T-helper 2 cell treated with Interferon-gamma antibody and Interleukin-4, amounts not matched to agents 5 μg/mL and 100 μg/mL, for 36 hours (primary cell): ENCODE measurements around the gene ELAVL1.
"Not testable (repeated sequence)": the region's sequence is repeated elsewhere in the genome, so short reads cannot be mapped to it uniquely, and the experiment has no call there.

Source experiments
- DNase-seq: peaks from one replicate; pipeline ENCODE4 v3.0.0; 2021; ENCODE audit warnings: low spot score
- H3K27ac Mint-ChIP-seq: one replicate; pipeline ENCODE4 v1.8.0; 2021; ENCODE audit warnings: mild to moderate bottlenecking, mixed read lengths
- H3K27me3 Mint-ChIP-seq: one replicate; pipeline ENCODE4 v1.8.0; 2021; ENCODE audit warnings: low read depth, mixed read lengths
- H3K36me3 Mint-ChIP-seq: one replicate; pipeline ENCODE4 v1.8.0; 2021; ENCODE audit warnings: low read depth, mixed read lengths
- H3K4me1 Mint-ChIP-seq: one replicate; pipeline ENCODE4 v1.8.0; 2021; ENCODE audit warnings: low read depth, mixed read lengths
- H3K4me3 Mint-ChIP-seq: one replicate; pipeline ENCODE4 v1.8.0; 2022; ENCODE audit warnings: mild to moderate bottlenecking, moderate library complexity, mixed read lengths
- H3K9me3 Mint-ChIP-seq: one replicate; pipeline ENCODE4 v1.8.0; 2021; ENCODE audit warnings: mixed read lengths

Gene ELAVL1

DNA sequence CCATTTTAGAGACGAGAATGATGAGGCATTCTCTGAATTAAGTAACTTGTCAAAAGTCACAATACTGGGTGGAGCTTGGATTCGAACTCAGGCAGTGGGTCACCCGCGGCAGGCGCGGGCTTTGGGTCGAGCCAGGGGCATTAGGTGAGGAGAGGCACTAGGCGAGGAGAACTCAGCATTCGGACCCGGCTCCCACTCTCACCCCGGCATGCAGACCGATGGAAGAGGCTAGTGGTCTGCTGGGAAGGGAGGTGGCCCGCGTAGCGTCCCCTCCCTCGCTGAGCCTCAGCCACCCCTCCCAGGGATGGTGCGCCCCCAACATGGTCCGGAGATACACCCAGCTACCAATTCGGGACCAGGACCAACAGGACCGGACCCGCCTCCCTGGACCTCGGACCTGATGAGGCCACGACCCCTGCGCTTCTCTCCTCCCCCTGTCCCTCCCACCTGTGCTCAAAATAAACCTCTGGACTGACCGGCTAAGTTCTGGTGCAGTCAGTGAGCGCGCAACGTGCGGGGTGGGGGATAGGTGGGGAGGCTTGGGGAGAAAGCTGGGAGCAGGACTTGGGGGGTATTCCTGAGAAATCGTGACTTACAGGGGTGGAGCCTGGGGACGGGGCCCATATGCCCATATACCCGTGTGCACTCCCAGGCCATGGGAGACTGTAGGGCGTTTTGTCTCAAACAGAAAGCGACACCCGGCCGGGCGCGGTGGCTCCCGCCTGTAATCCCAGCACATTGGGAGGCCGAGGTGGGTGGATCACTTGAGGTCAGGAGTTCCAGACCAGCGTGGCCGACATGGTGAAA, 86.6 kb downstream of the ELAVL1 start:
- H3K9me3 Mint-ChIP-seq = no peaks in the 10 kb centered on the region
- no peak for DNase-seq
- peaks cover 28% of the 10 kb centered on the region for H3K27me3 Mint-ChIP-seq
- peak overlapping the region; percentile 86 for H3K4me3 Mint-ChIP-seq
- H3K27ac Mint-ChIP-seq = no peak overlapping the region
- H3K36me3 Mint-ChIP-seq = peaks cover 9% of the 10 kb centered on the region
- peaks cover 20% of the 10 kb centered on the region for H3K4me1 Mint-ChIP-seq

DNA sequence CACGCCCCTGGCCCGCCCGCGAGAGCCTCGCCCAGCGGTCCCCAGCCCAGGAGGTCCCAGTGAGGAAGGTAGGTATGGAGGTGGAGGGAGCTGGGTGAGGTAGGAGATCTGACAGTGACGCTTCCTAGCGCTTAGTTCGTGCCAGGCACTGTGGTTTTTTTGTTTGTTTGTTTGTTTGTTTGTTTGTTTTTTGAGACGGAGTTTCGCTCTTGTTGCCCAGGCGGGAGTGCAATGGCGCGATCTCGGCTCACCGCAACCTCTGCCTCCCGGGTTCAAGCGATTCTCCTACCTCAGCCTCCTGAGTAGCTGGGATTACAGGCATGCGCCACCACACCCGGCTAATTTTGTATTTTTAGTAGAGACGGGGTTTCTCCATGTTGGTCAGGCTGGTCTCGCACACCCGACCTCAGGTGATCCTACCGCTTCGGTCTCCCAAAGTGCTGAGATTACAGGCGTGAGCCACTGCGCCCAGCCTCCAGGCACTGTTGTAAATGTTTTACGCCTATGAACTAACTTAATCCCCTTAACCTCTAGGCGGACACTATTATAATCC, 87.3 kb downstream of the ELAVL1 start:
- not testable (repeated sequence) for H3K9me3 Mint-ChIP-seq, H3K36me3 Mint-ChIP-seq, DNase-seq
- H3K4me1 Mint-ChIP-seq = peaks cover 18% of the 10 kb centered on the region
- H3K27ac Mint-ChIP-seq = peak overlapping the region; percentile 52
- peaks cover 28% of the 10 kb centered on the region for H3K27me3 Mint-ChIP-seq
- peak overlapping the region; percentile 65 for H3K4me3 Mint-ChIP-seq

DNA sequence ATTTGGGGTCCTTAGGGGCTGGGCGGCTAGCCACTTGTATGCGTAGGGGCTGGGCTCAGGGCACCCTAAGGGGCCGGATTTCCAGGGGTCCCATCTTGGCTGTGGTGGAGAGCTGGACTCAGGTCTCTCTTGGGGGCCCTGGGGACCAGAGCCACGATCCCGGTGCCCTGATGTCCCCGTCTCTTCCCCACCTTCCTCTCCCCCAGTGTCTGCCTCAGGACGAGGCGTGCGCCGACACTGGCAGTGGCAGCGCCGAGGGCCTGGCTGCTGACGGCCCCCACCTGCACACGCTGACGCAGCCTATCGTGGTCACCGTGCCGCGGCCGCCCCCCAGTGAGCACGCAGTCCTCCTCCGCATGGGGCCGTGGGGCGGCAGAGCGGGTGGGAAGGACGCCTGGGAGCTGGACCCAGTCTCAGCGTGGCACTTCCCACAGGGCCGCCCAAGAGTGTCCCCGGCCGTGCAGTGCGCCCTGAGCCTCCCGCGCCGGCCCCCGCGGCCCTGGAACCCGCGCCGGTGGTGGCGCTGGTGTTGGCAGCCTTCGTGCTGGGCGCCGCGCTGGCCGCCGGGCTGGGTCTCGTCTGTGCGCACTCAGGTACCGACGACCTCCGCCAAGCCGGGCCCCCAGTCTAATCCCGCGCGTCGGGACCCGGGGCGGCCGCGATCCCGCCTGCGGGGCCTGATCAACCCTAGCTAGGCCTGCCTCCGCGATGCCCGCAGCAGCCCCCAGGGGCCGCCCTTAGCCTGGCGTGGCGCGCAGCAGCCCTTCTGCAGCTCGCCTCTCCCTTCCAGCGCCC, 88.0 kb downstream of the ELAVL1 start:
- peak; percentile 57 for DNase-seq
- Mint-ChIP-seq H3K4me1 (peaks cover 16% of the 10 kb centered on the region), H3K9me3 (no peaks in the 10 kb centered on the region), H3K27me3 (peaks cover 28% of the 10 kb centered on the region), H3K36me3 (peaks cover 12% of the 10 kb centered on the region), H3K4me3 (peak overlapping the region; percentile 76), H3K27ac (peak overlapping the region; percentile 52)

DNA sequence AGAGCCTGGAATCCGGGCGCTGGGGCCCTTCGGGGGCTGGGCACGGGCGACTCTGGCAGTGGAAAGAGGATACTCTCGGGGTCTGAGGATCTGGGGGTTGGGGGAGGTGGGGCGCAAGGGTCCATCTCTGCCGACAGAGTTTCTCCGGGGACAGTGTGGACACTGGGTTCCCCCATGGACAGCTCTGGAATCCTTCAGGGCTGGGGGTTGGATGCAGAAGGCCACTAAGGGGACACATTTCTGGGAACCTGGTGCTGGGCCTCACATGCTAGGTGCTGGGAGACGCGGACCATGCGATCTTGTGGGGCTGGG, 88.5 kb downstream of the ELAVL1 start:
- peaks cover 14% of the 10 kb centered on the region for H3K36me3 Mint-ChIP-seq
- H3K27me3 Mint-ChIP-seq = peaks cover 28% of the 10 kb centered on the region
- no peaks in the 10 kb centered on the region for H3K9me3 Mint-ChIP-seq
- H3K27ac Mint-ChIP-seq = no peak overlapping the region
- H3K4me1 Mint-ChIP-seq = peaks cover 16% of the 10 kb centered on the region
- peak overlapping the region; percentile 76 for H3K4me3 Mint-ChIP-seq
- DNase-seq = no peak

DNA sequence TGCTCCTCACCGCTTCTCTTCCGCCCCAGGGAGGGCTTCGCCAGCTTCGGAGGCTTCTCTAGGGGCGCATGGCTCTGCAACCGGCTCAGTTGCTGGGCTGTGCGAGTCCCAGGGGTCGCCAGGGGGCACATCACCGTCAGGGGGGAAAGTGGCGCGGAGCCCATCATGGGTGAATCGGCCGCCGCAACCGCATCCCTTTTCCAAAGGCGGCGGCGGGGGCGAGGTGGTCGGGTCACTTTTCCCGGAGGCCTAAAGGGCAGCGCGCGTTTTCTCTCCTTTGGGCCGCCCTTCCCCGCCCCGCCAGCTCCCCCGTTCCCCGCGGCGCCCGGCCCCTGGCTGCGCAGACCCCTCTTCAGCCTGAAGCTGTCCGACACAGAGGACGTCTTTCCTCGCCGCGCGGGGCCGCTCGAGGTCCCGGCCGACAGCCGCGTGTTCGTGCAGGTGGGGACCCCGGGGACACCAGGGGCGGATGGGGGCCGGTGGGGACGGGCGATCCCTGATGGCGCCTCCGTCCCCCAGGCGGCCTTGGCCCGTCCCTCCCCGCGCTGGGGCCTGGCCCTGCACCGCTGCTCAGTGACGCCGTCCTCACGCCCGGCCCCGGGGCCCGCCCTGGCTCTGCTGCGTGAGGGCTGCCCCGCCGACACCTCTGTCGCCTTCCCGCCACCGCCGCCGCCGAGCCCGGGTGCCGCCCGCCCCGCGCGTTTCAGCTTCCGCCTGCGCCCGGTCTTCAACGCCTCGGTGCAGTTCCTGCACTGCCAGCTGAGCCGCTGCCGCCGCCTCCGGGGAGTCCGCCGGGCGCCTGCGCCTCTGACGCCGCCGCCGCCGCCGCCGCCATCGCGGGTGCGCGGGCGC, 89.1 kb downstream of the ELAVL1 start:
- Mint-ChIP-seq H3K36me3 (peaks cover 17% of the 10 kb centered on the region), H3K9me3 (no peaks in the 10 kb centered on the region), H3K27ac (no peak overlapping the region), H3K4me1 (peaks cover 16% of the 10 kb centered on the region), H3K4me3 (peak overlapping the region; percentile 50), H3K27me3 (peaks cover 28% of the 10 kb centered on the region)
- peak; percentile 73 for DNase-seq

DNA sequence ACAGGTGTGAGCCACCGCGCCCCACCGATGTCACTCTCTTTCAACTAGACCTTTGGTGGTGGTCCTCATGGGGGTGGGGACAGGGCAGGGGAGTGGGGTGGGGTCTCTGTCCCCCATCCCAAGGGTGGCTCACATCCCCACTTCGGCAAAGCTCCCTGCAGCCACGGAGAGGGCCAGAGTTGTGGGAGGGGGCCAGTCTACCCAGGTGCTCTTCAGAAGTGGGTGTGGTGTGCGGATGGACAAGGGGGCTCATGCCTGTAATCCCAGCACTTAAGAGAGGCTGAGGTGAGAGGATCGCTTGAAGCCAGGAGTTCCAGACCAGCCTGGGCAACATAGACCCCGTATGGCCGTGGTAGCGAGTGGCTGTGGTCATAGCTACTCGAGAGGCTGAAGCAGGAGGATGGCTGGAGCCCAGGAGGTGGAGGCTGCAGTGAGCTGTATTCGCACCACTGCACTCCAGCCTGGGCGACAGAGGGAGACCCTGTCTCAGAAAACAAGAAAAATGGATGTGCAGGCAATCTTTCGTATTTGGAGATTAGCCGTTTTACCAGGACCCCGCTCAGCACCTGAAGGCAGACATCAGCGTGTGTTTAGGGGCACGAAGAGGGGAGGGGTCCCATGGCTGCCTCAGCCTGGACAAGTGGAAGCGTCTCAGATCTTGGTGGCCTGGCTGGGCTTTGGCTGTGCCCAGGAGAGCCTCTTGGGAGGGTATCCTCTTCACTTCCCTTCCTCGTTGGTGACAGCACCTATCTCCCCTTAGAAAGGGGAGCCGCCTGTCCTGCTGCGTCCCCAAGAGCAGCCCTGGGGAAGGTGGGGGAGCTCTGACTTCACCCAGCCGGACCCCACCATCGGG, 90.0 kb downstream of the ELAVL1 start:
- H3K27ac Mint-ChIP-seq = no peak overlapping the region

DNA sequence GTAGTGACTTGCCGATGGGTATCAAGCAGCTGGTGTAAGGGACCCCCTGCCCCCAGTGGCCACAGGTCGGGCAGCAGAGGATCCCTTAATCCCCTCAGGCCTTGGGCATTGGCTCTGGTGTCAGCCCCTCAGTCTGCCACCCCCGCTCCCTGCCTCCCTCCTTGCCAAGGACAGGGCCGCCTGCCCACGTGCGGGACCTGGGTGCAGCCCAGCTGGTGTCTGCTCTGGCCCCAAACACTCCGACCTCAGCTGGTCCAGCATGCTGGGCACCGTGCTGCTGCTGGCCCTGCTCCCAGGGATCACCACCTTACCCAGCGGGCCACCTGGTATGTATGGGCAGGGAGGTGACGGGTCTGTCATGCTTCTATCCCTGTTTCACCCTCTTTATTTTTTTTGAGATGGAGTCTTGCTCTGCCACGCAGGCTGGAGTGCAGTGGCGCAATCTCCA, 90.8 kb downstream of the ELAVL1 start, which contains the start of gene TGFBR3L:
TSS of gene TGFBR3L (plus strand) at position 233 of the 448 bp plus-strand sequence.
- H3K27me3 Mint-ChIP-seq = peaks cover 23% of the 10 kb centered on the region
- no peak for DNase-seq
- peak within 1 kb of the TSS; percentile 66 for H3K4me3 Mint-ChIP-seq
- peaks cover 20% of the 10 kb centered on the region for H3K36me3 Mint-ChIP-seq
- no peaks in the 10 kb centered on the region for H3K9me3 Mint-ChIP-seq
- H3K27ac Mint-ChIP-seq = no peak within 1 kb of the TSS
- H3K4me1 Mint-ChIP-seq = peaks cover 10% of the 10 kb centered on the region

More for the DNA sequence above, 90.0 kb downstream of the ELAVL1 start:
- H3K4me1 Mint-ChIP-seq = peaks cover 15% of the 10 kb centered on the region
- H3K4me3 Mint-ChIP-seq = peak overlapping the region; percentile 66
- H3K9me3 Mint-ChIP-seq = no peaks in the 10 kb centered on the region
- peaks cover 28% of the 10 kb centered on the region for H3K27me3 Mint-ChIP-seq
- peaks cover 22% of the 10 kb centered on the region for H3K36me3 Mint-ChIP-seq
- no peak for DNase-seq

DNA sequence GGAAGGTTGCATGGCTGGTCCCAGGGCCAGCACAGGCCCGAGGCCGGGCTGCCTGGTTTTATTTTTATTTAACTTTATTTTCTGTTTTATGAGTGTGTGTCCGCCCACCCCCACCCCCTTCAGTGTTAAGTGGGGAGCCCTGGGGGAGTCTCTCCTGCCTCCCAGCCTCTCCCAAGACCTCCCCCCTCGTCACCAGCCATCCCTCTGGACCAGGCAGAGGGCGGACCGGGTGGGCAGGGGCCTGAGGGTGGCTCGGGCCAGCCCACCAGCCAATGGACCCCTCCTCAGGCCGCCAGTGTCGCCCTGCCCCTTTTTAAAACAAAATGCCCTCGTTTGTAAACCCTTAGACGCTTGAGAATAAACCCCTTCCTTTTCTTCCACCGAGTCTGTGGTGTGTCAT, 91.3 kb downstream of the ELAVL1 start:
- DNase-seq = no peak
- Mint-ChIP-seq H3K27ac (no peak overlapping the region), H3K36me3 (peaks cover 18% of the 10 kb centered on the region), H3K9me3 (no peaks in the 10 kb centered on the region), H3K4me3 (no peak overlapping the region), H3K27me3 (peaks cover 22% of the 10 kb centered on the region), H3K4me1 (peaks cover 7% of the 10 kb centered on the region)

DNA sequence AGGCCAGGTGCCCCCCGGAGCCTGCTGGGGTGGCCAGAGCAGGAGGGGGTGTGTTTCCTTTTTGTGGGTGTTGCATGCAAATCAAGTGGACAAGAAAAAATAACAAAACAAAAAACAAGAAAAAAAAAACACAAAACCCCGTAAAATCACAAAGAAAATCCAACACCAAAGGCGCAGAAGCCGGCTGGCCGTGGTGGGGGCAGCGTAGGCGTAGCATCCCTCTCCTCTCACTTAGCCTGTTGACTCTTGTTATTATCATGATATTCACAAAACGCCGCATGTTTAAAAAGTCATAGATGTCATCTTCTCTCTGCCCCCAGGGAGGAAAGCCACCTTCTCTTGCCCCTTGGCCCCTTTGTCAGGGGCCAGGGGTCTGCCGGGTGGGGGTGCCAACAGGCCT, 91.8 kb downstream of the ELAVL1 start:
- Mint-ChIP-seq H3K9me3 (no peaks in the 10 kb centered on the region), H3K27ac (no peak overlapping the region), H3K27me3 (peaks cover 22% of the 10 kb centered on the region), H3K4me3 (no peak overlapping the region), H3K4me1 (peaks cover 7% of the 10 kb centered on the region), H3K36me3 (peaks cover 18% of the 10 kb centered on the region)
- no peak for DNase-seq

DNA sequence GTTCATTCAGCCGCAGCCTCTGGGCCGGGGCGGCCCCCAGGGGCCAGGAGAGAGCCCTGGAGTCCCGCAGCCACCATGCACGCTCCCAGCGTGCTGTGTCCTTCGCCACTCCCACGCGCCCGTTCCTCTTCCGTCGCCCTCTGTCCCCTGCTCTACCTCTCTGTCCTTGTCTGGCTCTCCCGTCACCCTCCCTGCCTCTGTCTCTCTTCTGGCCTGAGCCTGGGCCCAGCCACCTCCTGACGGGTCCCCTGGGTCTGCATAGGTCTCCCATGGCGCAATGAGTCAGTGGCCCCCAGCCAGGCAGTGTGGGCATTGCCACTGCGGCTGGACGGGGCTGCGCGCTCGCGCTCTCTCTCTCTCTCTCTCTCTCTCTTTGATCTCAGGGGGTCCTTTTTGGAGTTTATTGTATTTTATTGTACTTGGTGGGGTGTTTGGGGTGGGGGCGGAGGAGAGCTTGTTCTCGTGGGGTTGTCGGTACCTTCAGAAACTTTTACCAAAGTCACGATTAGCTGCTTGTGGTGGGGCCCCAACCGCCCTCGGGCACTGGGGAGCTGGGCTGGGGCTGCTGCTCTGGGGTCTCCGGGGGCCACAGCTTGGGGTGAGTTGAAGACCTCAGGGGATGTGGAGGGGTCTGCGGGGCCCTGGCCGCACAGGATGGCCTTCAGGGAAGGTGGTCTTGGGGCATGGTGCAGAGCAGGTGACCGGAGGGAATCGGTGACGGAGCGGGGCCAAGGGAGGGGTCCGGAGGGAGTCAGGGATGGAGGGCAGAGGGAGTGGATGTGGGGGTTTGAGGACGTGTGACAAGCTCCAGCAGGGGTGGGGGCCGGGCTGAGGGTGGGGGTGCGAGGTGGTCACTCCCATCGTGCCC, 92.5 kb downstream of the ELAVL1 start:
- no peak overlapping the region for H3K4me3 Mint-ChIP-seq
- H3K36me3 Mint-ChIP-seq = peaks cover 18% of the 10 kb centered on the region
- no peak for DNase-seq
- H3K4me1 Mint-ChIP-seq = peaks cover 6% of the 10 kb centered on the region
- no peak overlapping the region for H3K27ac Mint-ChIP-seq
- H3K27me3 Mint-ChIP-seq = peaks cover 15% of the 10 kb centered on the region
- no peaks in the 10 kb centered on the region for H3K9me3 Mint-ChIP-seq

DNA sequence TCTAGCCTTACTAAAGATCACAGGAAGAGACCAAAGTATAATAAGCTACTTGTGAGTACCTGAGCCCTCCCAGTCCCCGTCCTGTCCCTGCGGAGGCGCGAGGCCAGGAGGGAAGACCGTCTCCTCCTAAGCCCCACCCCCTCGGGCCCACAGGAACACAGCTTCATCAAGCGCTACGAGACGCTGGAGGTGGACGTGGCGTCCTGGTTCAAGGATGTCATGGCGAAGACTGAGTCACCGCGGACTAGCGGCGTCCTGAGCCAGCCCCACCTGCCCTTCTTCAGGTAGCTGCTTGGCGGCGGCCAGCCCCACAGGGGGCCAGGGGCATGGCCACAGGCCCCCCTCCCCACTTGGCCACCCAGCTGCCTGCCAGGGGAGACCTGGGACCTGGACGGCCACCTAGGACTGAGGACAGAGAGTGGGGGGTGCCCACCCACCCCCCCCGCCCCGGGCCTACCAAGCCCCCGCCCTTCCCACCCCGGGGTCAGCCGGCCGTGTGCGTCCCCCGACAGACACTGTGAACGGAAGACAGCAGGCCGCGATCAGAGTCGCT, 93.2 kb downstream of the ELAVL1 start:
- Mint-ChIP-seq H3K27ac (no peak overlapping the region), H3K4me3 (no peak overlapping the region), H3K27me3 (peaks cover 12% of the 10 kb centered on the region), H3K9me3 (no peaks in the 10 kb centered on the region), H3K36me3 (peaks cover 18% of the 10 kb centered on the region), H3K4me1 (peaks cover 5% of the 10 kb centered on the region)
- DNase-seq = no peak
